HG03025 (cell line): ENCODE results near the gene KRTAP23-1.

Experiments
- ATAC-seq: cut with Tn5 transposase; IDR thresholded peaks from one replicate; pipeline ENCODE4 v1.9.1; 2021; ENCODE audit warnings: mild to moderate bottlenecking, moderate library complexity; ENCODE audit not compliant: unreplicated experiment, low FRiP score

KRTAP23-1 gene, protein sequence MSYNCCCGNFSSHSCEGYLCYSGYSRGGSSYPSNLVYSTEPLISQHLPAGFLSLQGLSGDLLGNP

GRCh38 chr21:30348506-30348905, at the start of gene KRTAP23-1:
KRTAP23-1 (minus strand) TSS chr21:30348606; CDS start chr21:30348606, 0 bp downstream.
- no peak for ATAC-seq

DNA sequence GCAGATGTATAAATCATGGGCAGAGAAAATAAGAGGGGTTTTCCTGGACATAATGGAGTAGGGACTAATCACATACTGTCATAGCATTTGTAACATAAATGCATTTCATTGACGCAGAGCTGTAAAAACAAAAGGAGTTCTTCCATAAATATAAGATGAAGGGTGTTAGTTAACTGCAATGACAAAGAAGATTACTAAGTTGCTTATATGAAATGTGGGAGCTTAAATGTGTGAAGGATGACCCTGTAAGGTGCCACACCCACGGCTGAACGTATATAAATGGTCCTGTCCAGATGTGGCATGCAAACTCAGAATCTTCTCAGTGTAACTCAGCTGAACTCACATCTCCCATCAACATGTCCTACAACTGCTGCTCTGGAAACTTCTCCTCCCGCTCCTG, 47.3 kb upstream of the KRTAP23-1 start, which contains the start of gene KRTAP13-1:
TSS of gene KRTAP13-1 (plus strand) at position 301 of the 400 bp plus-strand sequence. CDS start at position 357, 56 bp downstream.
- no peak for ATAC-seq

DNA sequence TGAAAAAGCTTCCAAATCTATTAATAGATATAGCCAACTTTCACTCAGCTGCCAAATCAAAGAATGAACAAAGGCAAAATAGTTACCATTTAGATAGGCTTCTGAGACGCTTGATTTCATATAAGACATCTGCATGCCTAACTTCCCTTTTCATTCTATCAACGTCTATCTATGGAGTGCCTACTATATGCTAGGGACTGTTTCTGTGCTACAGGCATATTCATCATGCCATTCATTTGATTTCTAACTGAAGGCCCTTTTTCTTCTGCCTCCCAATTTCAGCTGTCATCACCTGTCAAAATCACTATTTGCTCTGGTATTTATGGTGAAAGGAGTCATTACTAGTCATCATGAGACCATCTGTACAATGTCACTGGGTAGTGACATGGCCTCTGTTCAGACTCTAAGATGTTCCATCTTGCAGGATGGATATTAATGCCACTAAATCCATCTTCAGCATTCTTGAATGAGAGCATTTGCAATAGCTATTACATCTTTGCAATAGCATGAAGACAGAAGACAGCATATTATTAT, 43.2 kb upstream of the KRTAP23-1 start:
- ATAC-seq, result no peak

DNA sequence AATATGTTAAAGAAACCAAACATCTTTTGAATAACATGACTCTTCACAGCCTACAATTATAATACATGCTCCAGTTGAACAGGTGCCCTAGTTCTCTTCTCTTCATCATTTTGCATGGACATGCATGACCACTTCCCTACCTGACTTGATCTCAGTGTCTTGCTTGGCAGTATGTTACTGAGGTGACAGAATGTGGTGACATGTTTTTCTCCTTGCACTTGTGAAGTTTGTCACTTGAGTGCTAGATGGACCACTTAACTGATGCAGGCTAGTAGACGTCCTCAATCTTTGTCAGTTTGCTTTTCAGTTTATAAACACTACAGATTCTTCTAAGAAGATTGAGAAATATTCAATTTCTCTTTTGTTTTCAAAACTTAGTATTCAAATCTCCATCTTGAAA, 33.8 kb upstream of the KRTAP23-1 start:
- ATAC-seq, result no peak

DNA sequence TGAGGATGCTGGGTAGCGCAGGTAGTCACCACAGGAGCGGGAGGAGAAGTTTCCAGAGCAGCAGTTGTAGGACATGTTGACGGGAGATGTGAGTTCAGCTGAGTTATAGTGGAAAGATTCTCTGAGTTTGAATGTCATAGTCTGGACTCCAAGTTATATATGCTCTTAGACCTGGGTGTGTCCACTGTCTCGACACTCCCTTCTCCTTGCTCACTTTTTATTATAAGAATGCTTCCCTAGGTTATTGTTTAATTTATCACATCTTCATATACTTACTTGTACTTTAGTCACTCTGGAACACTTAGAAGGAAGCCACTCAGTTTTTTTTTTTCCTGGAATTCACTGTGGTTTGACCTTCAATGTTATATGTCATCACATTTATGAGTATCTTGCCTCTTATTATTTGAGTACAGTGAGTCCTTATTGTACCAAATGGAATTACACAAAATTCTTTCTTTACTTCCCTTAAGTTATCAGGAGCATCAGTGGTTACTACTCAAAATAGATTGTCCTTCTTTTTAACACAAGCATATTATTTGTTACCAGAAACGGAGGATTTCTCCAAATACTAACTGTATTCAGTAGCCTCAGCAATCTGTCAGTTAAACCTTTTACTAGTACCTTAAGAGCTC, 23.8 kb upstream of the KRTAP23-1 start, which contains the start of gene KRTAP13-2:
TSS of gene KRTAP13-2 (minus strand) at position 133 of the 632 bp plus-strand sequence. CDS start at position 75, 58 bp downstream.
- no peak for ATAC-seq

DNA sequence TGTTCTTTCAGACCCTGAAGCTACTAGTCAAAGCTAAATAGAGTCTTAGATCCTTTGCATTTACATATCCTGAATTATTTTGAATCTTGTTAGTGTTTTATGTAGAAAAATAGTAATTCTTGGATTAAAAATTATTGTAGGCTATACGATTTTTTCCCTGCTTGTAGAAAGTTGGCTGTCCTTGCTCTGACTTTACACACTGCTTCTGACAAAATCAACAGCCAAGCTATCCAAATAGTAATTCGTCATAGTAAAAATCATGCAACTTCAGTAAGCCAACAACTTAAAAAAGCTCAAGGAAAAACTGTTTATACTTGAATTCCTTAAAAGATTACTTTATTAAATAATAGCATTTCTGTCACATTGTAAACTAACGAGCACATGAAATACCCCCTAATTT, 7.5 kb upstream of the KRTAP23-1 start:
- no peak for ATAC-seq

GRCh38 chr21:30354308-30355005, 6.1 kb upstream of the KRTAP23-1 start:
- ATAC-seq, result no peak

DNA sequence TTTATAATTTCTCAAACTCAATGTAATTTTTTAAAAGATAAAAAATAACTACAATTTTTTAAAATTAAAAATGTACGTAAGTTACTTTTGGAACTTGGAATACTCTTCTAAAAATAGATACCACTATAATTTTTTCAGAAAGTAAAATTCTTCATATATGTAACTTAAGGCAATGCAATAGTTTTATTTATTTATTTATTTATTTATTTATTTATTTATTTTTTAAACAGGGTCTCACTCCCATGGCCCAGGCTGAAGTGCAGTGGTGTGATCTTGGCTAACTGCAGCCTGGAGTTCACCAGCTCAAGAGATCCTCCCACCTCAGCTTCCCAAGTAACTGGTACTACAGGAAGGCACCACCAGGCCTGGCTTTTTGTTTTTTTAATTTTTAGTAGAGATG, 3.1 kb upstream of the KRTAP23-1 start:
- no peak for ATAC-seq

- no peak for ATAC-seq
Measured at GRCh38 chr21:30349572-30349971, 1.2 kb upstream of the KRTAP23-1 start.

DNA sequence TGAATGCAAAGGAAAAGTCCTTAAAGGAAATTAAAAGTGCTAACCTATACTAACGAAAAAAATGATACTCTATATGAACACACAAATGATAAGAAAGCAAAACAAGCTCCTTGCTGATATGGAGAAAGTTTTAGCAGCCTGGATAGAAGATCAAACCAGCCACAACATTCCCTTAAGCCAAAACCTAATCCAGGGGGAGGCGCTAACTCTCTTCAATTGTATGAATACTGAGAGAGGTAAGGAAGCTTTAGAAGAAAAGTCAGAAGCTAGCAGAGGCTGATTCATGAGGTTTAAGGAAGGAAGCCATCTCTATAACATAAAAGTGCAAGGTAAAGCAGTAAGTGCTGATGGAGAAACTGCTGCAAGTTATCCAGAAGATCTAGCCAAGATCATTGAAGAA, 3.4 kb downstream of the KRTAP23-1 start:
- ATAC-seq, result no peak

- ATAC-seq, result no peak
Measured at GRCh38 chr21:30340714-30341573, 7.5 kb downstream of the KRTAP23-1 start.

GRCh38 chr21:30338717-30339116, 9.7 kb downstream of the KRTAP23-1 start:
- no peak for ATAC-seq

GRCh38 chr21:30337772-30338171, 10.6 kb downstream of the KRTAP23-1 start:
- no peak for ATAC-seq

DNA sequence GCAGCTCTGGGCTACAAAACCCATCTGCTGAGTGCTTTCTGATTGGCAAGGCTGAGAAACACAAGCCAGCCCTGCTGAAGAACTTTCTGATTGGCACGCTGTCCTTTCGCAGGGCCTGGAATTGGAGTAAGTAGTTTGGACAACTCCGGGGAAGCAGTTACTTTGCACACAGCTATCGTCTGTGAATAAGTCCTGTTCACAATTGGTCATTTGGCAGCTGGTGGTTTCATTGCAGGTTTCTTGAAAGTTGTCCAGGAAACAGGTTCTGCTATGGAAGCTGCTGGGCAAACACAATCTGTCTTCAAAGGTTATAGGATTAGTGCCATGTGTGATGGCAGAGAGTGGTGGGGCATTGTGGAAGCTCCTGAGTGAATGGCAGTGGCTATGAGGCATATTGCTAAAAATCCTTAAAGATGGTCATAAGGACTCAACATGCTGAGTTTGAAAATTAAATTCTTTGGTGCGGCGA, 11.1 kb downstream of the KRTAP23-1 start, which contains the start of gene KRTAP27-1:
TSS of gene KRTAP27-1 (minus strand) at position 419 of the 469 bp plus-strand sequence. CDS start at position 393, 26 bp downstream.
- ATAC-seq, result no peak

DNA sequence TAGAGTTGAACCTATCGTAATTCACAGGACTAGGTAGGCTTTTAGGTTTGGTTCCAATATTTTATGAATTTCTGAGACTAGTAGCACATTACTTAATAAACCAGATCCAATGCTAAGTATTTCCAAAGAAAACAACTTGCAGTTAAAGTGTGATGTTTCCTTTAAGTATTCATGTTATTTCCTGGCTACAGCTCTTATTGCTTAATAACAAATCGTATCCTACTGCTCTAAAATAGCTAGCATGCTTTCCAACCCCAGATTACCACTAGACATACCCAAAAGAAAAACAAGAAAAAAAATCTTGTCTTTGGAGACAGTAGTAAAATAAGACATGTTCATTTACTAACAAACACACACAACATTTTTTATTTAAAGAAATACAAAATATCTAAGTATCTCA, 11.8 kb downstream of the KRTAP23-1 start:
- no peak for ATAC-seq

GRCh38 chr21:30333736-30334135, 14.7 kb downstream of the KRTAP23-1 start:
- ATAC-seq, result no peak

DNA sequence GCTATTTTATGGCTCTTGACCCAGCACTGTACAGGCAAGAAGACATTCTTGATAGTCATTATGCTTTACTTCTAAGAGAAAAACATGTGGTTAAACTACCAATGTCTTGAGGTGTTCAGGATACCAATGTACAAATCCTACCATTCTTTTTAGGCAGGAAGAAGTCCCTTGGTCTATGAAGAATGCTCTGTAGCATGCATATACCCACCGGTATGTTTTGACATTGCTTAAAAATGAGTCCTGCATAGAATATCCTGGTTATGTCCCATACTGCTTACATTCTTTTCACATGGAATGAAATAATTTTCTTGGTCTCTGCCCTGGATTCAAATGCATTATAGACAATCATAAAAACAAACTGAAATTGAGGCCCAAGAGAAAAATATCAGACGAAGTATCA, 15.7 kb downstream of the KRTAP23-1 start:
- no peak for ATAC-seq

DNA sequence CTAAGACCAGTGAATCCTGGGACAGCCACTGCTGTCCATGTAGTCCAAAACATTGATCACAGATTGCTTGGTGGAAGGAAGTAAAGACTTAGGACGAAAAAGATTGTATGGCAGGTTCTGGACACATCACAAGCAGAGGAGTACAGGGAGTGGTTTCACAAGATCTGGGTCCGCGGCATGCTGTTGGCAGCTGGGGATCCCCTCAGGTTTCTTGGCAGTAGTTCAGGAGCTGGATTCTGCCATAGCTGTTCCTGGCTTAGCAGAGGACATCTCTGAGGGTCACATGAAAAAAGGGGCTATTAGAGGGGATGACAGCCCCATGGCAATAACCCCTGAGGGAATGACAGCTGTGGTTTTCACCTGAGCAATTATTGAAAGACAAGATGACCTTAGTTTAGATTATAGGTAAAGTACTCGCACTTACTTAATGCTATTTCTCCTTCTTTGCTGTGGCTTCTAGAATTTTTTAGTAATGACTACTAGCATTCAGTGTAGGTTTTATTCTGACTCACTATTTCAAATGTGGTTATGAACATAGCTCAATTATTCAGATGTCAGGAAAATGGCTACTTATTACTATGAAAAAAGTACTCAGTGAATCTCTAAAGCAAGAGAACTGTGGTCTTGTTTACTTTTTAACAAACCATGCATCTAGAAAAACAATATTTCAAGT, 19.1 kb downstream of the KRTAP23-1 start:
- ATAC-seq, result no peak

DNA sequence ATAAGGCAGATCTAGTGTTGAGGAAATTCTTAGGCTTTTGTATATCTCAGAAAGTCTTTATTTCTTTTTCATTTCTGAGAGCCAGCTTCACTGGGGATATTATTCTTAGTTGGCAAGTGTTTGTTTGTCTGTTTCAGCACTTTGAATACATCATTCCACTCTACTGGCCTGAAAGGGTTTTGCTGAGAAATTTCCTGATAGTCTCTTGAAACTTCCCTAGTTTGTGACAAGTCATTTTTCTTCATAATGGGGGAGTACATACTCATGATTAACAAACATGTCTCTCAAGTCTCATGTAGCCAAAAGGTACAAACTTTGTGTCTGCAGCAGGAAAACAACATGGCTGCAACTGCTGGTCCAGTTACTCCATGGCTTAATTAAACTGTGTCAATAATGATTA, 22.0 kb downstream of the KRTAP23-1 start:
- no peak for ATAC-seq

GRCh38 chr21:30320215-30320614, 28.2 kb downstream of the KRTAP23-1 start, which contains the start of gene KRTAP26-1:
KRTAP26-1 (minus strand) TSS chr21:30320315; CDS start chr21:30320035, 280 bp downstream.
- no peak for ATAC-seq
